Measurements from ENCODE around the gene KCNQ5. TPM values are rescaled to one million over a fixed set of nuclear protein-coding genes. Genes with fewer than 3 reads are reported as not detected.

The KCNQ5 gene
- total RNA-seq, 1 experiment from 2014 or later, result 0.07 TPM

DNA sequence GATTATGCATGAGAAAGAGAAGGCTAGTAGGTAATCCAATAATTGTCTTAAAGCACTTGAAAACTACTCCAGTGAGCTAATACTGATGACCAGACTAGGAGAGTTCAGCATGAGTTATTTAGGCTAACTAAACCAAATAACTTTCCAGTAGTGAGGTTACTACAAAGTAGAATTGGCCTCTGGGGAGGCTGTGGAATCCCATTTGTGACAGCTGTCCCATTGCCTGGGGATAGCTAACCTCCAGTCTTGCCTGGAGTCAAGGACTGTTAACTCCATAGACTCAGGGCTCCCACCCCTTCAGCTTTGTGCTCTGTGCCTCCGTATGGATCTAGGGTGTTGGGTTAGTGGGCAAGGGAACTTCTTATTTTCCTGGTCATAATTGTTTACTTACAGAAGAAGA lies 51.0 kb downstream of the KCNQ5 start:
- Histone ChIP-seq H4K5ac (ENCODE audit: insufficient read length, low read depth, low read length) (no peak overlapping the region), H3K27me3 (ENCODE audit: insufficient read depth, low read length) (no peaks in the 10 kb centered on the region), H3K4me1 (ENCODE audit: insufficient read depth, low read length) (no peaks in the 10 kb centered on the region), H2AFZ (ENCODE audit: low read length) (no peak overlapping the region), H3K23ac (ENCODE audit: insufficient read length, low read depth, low read length) (no peak overlapping the region), H2BK20ac (ENCODE audit: low read depth, low read length, poor library complexity, severe bottlenecking) (no peak overlapping the region), H3K4ac (ENCODE audit: low read depth, low read length) (no peak overlapping the region), H3K9ac (ENCODE audit: extremely low read depth, insufficient read length, low read length) (no peak overlapping the region), H2BK15ac (ENCODE audit: low read depth, low read length) (no peak overlapping the region), H3K27ac (ENCODE audit: insufficient read length, low read depth, low read length) (no peak overlapping the region), H2BK12ac (ENCODE audit: insufficient read length, low read depth, low read length) (no peak overlapping the region), H2BK120ac (ENCODE audit: low read depth, low read length, poor library complexity, severe bottlenecking) (no peak overlapping the region), H3K23me2 (ENCODE audit: insufficient read length, low read depth, low read length, poor library complexity, severe bottlenecking) (no peaks in the 10 kb centered on the region), H3T11ph (ENCODE audit: low read length) (no peak overlapping the region), H4K8ac (replicated peaks; ENCODE audit: insufficient read length, low read depth, low read length) (no peak overlapping the region), H4K20me1 (ENCODE audit: control insufficient read depth, insufficient read depth, insufficient read length) (no peaks in the 10 kb centered on the region), H3K9me3 (ENCODE audit: control insufficient read depth, low read depth, low read length) (no peaks in the 10 kb centered on the region), H3K18ac (ENCODE audit: insufficient read length, low read depth, low read length) (no peak overlapping the region), H2AK5ac (ENCODE audit: insufficient read length, low read length) (no peak overlapping the region), H3K79me1 (ENCODE audit: insufficient read depth, low read depth, low read length, poor library complexity, severe bottlenecking) (no peaks in the 10 kb centered on the region), H2BK5ac (ENCODE audit: insufficient read length, low read length) (no peak overlapping the region), H3K14ac (ENCODE audit: insufficient read depth, low read length) (no peak overlapping the region), H3K79me2 (ENCODE audit: insufficient read depth, low read length) (no peaks in the 10 kb centered on the region), H3K4me2 (ENCODE audit: insufficient read depth, insufficient read length, low read length) (no peak overlapping the region), H3K56ac (ENCODE audit: insufficient read length, low read depth, low read length) (no peak overlapping the region), H4K91ac (ENCODE audit: insufficient read length, low read depth, low read length) (no peak overlapping the region)
- no peaks in the 10 kb centered on the region for H3K36me3 Mint-ChIP-seq (ENCODE audit: insufficient read depth in 1 of 3, low read depth in 3 of 3)
- no peaks in the 10 kb centered on the region for H3K27me3 Mint-ChIP-seq (ENCODE audit: low read depth)
- H3K27ac Mint-ChIP-seq, result no peak overlapping the region
- no CpG with 5 or more reads among the region's 1 CpG for WGBS (ENCODE audit: extremely low coverage, insufficient read length, low lambda C conversion rate)
- TF ChIP-seq CTCF (conservative IDR thresholded peaks at IDR 0.05), result no peak
- DNase-seq, result no peak
- H3K4me1 Mint-ChIP-seq, result no peaks in the 10 kb centered on the region
- no peak overlapping the region for H3K4me3 Mint-ChIP-seq
- no peaks in the 10 kb centered on the region for H3K9me3 Mint-ChIP-seq

Data from H9 (cell line).